GM13976 (cell line): ENCODE data around the gene LSS.
"Not testable (repeated sequence)": the region's sequence is repeated elsewhere in the genome, so short reads cannot be mapped to it uniquely, and the experiment has no call there.

Experiments used
- DNase-seq: peaks from one replicate; pipeline ENCODE4 v3.0.0; 2012; ENCODE audit warnings: low spot score
- CTCF ChIP-seq: IDR thresholded peaks from 2 replicates; pipeline ENCODE4 v1.5.1; 2012; ENCODE audit warnings: borderline replicate concordance, mild to moderate bottlenecking; ENCODE audit not compliant: insufficient read depth; ENCODE audit errors: extremely low read depth, missing control alignments, control extremely low read depth
- in situ Hi-C: fragments of 300-500 bp; cut with MboI; formaldehyde crosslinking; loops from one replicate; pipeline ENCODE4 v1.12.0; 2022; ENCODE audit warnings: low sequenced_read_pairs, mixed read lengths, inconsistent platforms; ENCODE audit not compliant: unreplicated experiment

The LSS gene

GRCh38 chr21:46147429-46147828, 81.1 kb downstream of the LSS start:
- in situ Hi-C loops: not testable (repeated sequence)
- peak; percentile 75 for DNase-seq
- peak; percentile 73 for TF ChIP-seq CTCF

GRCh38 chr21:46146856-46147255, 81.7 kb downstream of the LSS start:
- TF ChIP-seq CTCF: no peak
- in situ Hi-C loops: no loop called here
- DNase-seq: no peak

GRCh38 chr21:46145840-46146691, 82.5 kb downstream of the LSS start:
- in situ Hi-C loops: no loop called here
- DNase-seq: no peak
- no peak for TF ChIP-seq CTCF

DNA sequence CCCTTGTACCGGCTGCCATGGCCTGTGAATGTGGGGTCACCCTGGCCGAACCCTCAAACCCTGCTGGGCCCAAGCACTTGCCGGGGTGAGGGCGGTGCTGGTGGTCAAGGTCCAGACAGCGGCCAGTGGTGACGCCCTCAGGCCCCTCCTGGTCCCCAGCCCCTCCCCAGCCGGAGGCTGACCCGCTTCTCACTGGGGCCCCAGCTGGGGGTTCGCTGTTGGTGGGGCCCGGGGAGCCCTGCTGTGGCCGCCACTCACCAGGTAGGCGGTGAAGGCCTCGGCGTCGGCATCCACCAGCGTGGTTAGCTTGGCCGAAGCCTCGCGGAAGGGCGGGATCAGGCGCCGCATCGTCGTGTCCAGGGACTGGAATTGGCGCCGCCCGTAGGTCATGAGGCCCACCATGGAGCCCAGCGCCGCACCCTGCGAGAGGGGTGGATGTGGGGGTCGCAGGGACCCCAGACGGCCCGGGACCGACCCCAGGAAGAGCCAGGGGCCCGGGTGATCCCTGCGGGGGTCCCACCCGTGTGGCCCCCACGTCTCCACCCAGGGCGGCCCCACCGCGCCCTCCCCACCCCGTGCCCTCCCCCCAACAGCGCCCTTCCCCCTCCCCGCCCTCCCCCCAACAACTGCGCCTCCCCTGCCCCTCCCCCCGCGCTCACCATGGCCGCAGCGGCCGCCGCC, 83.3 kb downstream of the LSS start:
- TF ChIP-seq CTCF: no peak
- in situ Hi-C loops: no loop called here
- no peak for DNase-seq

DNA sequence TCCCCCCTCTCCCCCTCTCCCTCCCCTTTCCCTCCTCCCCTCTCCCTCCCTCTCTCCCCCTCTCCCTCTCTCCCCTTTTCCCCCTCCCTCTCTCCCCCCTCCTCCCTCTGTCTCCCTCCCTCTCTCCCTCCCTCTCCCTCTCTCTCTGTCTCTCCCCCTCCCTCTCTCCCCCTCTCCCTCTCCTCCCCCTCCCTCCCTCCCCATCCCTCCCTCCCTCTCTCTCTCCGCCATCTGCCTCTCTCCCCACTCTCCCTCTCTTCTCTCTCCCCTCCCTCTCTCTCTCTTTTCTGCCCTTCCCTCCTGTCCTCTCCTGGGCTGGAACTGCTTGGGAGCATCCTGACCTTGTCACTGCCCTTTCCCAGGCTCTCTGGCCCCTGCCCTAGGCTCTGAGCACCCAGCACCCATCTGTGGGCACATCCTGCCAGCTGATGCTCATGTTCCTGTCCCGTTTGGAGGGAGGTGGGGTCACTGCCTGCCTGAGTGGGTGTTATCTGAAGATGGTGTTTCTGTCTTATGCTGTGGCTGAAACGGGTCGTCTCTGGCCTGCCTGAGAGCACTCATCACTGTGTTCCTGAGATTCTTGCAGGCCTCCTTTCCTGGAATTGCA, 84.0 kb downstream of the LSS start:
- no peak for TF ChIP-seq CTCF
- in situ Hi-C loops: no loop called here
- no peak for DNase-seq

GRCh38 chr21:46142582-46143473, 85.7 kb downstream of the LSS start:
- in situ Hi-C loops: no loop called here
- no peak for TF ChIP-seq CTCF
- no peak for DNase-seq
